ENCODE data around the gene GON4L. TPM values are rescaled to one million over a fixed set of nuclear protein-coding genes. Genes with fewer than 3 reads are reported as not detected.

GON4L gene
- total and polyA plus RNA-seq, 2 experiments from 2014 or later: 45.2 to 93.1 TPM

DNA sequence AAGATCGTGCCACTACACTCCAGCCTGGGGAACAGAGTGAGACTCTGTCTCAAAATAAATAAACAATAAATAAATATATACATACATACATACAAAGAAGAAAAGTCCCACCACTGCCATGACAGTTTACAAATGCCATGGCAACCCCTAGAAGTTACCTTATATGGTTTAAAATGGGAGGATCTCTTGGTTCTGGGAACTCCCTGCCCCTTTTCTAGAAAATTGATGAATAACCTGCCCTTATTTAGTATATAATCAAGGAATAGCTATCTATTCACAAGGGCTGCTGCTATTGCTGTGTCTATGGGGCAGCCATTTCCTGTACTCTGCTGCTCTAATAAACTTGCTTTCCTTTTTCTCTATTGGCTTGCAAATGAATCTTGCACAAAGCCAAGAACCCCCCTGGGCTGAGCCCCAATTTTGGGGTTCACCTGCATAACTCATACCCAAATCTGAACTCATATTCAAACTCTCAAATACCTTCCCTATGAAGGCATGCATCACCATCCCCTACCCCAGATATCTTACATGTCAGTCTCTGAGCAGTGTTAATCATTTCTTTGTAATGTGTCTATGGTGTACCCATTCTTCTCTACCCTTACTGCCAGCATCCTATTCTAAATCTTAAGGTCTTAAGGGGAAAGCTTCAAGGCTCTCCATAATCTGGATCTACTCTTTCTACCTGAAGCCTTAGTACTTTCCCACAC is 9.0 kb downstream of the GON4L start:
- no peak for ATAC-seq
- H3K4me3 Mint-ChIP-seq: no peak overlapping the region
- H3K9me2 ChIP-seq (ENCODE audit: insufficient read depth): no peaks in the 10 kb centered on the region
- H3F3A ChIP-seq (replicated peaks; ENCODE audit: low read depth): no peaks in the 10 kb centered on the region; the same call in 1 of the 2 replicates
- no peak for DNase-seq (ENCODE audit: low spot score)
- no peaks in the 10 kb centered on the region for H3K9me3 Mint-ChIP-seq
- H4K20me1 ChIP-seq (replicated peaks; ENCODE audit: insufficient read depth): peaks cover 39% of the 10 kb centered on the region
- TF ChIP-seq, protein P1, sequence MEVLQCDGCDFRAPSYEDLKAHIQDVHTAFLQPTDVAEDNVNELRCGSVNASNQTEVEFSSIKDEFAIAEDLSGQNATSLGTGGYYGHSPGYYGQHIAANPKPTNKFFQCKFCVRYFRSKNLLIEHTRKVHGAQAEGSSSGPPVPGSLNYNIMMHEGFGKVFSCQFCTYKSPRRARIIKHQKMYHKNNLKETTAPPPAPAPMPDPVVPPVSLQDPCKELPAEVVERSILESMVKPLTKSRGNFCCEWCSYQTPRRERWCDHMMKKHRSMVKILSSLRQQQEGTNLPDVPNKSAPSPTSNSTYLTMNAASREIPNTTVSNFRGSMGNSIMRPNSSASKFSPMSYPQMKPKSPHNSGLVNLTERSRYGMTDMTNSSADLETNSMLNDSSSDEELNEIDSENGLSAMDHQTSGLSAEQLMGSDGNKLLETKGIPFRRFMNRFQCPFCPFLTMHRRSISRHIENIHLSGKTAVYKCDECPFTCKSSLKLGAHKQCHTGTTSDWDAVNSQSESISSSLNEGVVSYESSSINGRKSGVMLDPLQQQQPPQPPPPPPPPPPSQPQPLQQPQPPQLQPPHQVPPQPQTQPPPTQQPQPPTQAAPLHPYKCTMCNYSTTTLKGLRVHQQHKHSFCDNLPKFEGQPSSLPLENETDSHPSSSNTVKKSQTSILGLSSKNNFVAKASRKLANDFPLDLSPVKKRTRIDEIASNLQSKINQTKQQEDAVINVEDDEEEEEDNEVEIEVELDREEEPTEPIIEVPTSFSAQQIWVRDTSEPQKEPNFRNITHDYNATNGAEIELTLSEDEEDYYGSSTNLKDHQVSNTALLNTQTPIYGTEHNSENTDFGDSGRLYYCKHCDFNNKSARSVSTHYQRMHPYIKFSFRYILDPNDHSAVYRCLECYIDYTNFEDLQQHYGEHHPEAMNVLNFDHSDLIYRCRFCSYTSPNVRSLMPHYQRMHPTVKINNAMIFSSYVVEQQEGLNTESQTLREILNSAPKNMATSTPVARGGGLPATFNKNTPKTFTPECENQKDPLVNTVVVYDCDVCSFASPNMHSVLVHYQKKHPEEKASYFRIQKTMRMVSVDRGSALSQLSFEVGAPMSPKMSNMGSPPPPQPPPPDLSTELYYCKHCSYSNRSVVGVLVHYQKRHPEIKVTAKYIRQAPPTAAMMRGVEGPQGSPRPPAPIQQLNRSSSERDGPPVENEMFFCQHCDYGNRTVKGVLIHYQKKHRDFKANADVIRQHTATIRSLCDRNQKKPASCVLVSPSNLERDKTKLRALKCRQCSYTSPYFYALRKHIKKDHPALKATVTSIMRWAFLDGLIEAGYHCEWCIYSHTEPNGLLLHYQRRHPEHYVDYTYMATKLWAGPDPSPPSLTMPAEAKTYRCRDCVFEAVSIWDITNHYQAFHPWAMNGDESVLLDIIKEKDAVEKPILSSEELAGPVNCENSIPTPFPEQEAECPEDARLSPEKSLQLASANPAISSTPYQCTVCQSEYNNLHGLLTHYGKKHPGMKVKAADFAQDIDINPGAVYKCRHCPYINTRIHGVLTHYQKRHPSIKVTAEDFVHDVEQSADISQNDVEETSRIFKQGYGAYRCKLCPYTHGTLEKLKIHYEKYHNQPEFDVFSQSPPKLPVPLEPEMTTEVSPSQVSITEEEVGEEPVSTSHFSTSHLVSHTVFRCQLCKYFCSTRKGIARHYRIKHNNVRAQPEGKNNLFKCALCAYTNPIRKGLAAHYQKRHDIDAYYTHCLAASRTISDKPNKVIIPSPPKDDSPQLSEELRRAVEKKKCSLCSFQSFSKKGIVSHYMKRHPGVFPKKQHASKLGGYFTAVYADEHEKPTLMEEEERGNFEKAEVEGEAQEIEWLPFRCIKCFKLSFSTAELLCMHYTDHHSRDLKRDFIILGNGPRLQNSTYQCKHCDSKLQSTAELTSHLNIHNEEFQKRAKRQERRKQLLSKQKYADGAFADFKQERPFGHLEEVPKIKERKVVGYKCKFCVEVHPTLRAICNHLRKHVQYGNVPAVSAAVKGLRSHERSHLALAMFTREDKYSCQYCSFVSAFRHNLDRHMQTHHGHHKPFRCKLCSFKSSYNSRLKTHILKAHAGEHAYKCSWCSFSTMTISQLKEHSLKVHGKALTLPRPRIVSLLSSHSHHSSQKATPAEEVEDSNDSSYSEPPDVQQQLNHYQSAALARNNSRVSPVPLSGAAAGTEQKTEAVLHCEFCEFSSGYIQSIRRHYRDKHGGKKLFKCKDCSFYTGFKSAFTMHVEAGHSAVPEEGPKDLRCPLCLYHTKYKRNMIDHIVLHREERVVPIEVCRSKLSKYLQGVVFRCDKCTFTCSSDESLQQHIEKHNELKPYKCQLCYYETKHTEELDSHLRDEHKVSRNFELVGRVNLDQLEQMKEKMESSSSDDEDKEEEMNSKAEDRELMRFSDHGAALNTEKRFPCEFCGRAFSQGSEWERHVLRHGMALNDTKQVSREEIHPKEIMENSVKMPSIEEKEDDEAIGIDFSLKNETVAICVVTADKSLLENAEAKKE (CRISPR knock-in tag; IDR thresholded peaks at IDR 0.05): no peak
- no peaks in the 10 kb centered on the region for H3K27me3 ChIP-seq (ENCODE audit: insufficient read depth)
- no peak overlapping the region for H3K4me3 ChIP-seq
- H2AFZ ChIP-seq: no peak overlapping the region
- peaks cover 6% of the 10 kb centered on the region for H3K4me1 Mint-ChIP-seq
- H3K4me2 ChIP-seq: no peak overlapping the region
- H3K4me1 ChIP-seq (ENCODE audit: insufficient read depth): no peaks in the 10 kb centered on the region
- H3K79me2 ChIP-seq (replicated peaks; ENCODE audit: insufficient read depth): peaks cover 99% of the 10 kb centered on the region
- peaks cover 73% of the 10 kb centered on the region for H3K36me3 Mint-ChIP-seq (ENCODE audit: low read depth)
- H3K27ac Mint-ChIP-seq: no peak overlapping the region
- H3K27me3 Mint-ChIP-seq (ENCODE audit: insufficient read depth, low read depth, poor library complexity): no peaks in the 10 kb centered on the region
- peaks cover 21% of the 10 kb centered on the region for H3K36me3 ChIP-seq (ENCODE audit: insufficient read depth)
- no peak overlapping the region for H3K27ac ChIP-seq (ENCODE audit: low read depth)

DNA sequence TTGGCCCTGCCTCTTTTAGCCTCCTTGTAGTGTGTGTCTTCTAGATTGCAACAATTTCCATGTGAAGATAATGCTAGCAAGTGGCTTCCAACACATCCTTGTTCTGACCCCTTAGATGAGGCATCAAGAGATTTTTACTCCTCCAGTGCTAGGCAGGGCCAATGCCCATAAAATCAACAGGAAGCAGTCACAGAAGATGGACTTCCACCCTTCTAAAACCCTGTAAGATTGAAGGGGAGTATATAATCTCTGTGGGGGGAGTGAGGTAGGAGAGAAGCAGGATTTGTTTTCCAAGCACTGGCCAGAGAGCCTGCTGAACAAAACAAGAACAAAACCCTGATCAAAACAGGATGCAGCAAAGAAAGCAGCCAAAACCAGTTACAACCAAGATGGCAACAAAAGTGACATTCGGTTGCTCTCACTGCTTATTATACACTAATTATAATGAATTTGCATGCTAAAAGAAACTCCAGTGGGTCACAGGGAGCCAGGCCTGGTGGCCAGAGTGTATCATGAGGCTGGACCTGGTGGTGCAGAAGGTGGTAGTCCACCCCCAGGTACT is 12.1 kb downstream of the GON4L start:
- Histone ChIP-seq H3F3A (replicated peaks; ENCODE audit: low read depth) (no peaks in the 10 kb centered on the region), H3K4me3 (no peak overlapping the region), H4K20me1 (replicated peaks; ENCODE audit: insufficient read depth) (peaks cover 27% of the 10 kb centered on the region), H3K27ac (ENCODE audit: low read depth) (peak overlapping the region; percentile 59; the same call in 1 of the 2 replicates), H3K4me1 (ENCODE audit: insufficient read depth) (no peaks in the 10 kb centered on the region), H3K9me2 (ENCODE audit: insufficient read depth) (no peaks in the 10 kb centered on the region), H2AFZ (no peak overlapping the region), H3K79me2 (replicated peaks; ENCODE audit: insufficient read depth) (peaks cover 100% of the 10 kb centered on the region), H3K27me3 (ENCODE audit: insufficient read depth) (no peaks in the 10 kb centered on the region), H3K4me2 (no peak overlapping the region), H3K36me3 (ENCODE audit: insufficient read depth) (peaks cover 7% of the 10 kb centered on the region)
- Mint-ChIP-seq H3K36me3 (ENCODE audit: low read depth) (peaks cover 48% of the 10 kb centered on the region), H3K4me3 (no peak overlapping the region), H3K9me3 (no peaks in the 10 kb centered on the region), H3K4me1 (peaks cover 6% of the 10 kb centered on the region), H3K27me3 (ENCODE audit: insufficient read depth, low read depth, poor library complexity) (no peaks in the 10 kb centered on the region), H3K27ac (no peak overlapping the region)
- ATAC-seq: no peak
- no peak for DNase-seq (ENCODE audit: low spot score)
- TF ChIP-seq, protein P2, sequence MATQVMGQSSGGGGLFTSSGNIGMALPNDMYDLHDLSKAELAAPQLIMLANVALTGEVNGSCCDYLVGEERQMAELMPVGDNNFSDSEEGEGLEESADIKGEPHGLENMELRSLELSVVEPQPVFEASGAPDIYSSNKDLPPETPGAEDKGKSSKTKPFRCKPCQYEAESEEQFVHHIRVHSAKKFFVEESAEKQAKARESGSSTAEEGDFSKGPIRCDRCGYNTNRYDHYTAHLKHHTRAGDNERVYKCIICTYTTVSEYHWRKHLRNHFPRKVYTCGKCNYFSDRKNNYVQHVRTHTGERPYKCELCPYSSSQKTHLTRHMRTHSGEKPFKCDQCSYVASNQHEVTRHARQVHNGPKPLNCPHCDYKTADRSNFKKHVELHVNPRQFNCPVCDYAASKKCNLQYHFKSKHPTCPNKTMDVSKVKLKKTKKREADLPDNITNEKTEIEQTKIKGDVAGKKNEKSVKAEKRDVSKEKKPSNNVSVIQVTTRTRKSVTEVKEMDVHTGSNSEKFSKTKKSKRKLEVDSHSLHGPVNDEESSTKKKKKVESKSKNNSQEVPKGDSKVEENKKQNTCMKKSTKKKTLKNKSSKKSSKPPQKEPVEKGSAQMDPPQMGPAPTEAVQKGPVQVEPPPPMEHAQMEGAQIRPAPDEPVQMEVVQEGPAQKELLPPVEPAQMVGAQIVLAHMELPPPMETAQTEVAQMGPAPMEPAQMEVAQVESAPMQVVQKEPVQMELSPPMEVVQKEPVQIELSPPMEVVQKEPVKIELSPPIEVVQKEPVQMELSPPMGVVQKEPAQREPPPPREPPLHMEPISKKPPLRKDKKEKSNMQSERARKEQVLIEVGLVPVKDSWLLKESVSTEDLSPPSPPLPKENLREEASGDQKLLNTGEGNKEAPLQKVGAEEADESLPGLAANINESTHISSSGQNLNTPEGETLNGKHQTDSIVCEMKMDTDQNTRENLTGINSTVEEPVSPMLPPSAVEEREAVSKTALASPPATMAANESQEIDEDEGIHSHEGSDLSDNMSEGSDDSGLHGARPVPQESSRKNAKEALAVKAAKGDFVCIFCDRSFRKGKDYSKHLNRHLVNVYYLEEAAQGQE (IDR thresholded peaks at IDR 0.05; ENCODE audit: unreplicated experiment): no peak
- TF ChIP-seq, protein P3, sequence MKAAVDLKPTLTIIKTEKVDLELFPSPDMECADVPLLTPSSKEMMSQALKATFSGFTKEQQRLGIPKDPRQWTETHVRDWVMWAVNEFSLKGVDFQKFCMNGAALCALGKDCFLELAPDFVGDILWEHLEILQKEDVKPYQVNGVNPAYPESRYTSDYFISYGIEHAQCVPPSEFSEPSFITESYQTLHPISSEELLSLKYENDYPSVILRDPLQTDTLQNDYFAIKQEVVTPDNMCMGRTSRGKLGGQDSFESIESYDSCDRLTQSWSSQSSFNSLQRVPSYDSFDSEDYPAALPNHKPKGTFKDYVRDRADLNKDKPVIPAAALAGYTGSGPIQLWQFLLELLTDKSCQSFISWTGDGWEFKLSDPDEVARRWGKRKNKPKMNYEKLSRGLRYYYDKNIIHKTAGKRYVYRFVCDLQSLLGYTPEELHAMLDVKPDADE (IDR thresholded peaks at IDR 0.05): no peak
- TF ChIP-seq CREB1 (CRISPR knock-in tag; IDR thresholded peaks at IDR 0.05; ENCODE audit: low read depth) (no peak), EZH2phosphoT487 (IDR thresholded peaks at IDR 0.05; ENCODE audit: unreplicated experiment) (no peak), POLR2AphosphoS5 (IDR thresholded peaks at IDR 0.05; ENCODE audit: low read depth) (no peak), NANOG (IDR thresholded peaks at IDR 0.05; ENCODE audit: borderline replicate concordance) (no peak)
